GM21825 (cell line): Measurements from ENCODE around the gene KAZALD1.

Experiments
- ATAC-seq: cut with Tn5 transposase; IDR thresholded peaks from one replicate; pipeline ENCODE4 v1.9.1; 2021; ENCODE audit warnings: mild to moderate bottlenecking, moderate library complexity; ENCODE audit not compliant: unreplicated experiment

The KAZALD1 gene

GRCh38 chr10:101094121-101094879 lies 32.5 kb downstream of the KAZALD1 start:
- no peak for ATAC-seq

GRCh38 chr10:101095004-101095403 lies 33.2 kb downstream of the KAZALD1 start:
- no peak for ATAC-seq

- peak; percentile 82 for ATAC-seq
Measured at GRCh38 chr10:101095550-101096213, 33.9 kb downstream of the KAZALD1 start.

GRCh38 chr10:101096378-101096777 lies 34.6 kb downstream of the KAZALD1 start:
- no peak for ATAC-seq

GRCh38 chr10:101097881-101098280 lies 36.1 kb downstream of the KAZALD1 start:
- ATAC-seq, result no peak

GRCh38 chr10:101099901-101100300 lies 38.1 kb downstream of the KAZALD1 start:
- ATAC-seq, result no peak

GRCh38 chr10:101101372-101101881 lies 39.6 kb downstream of the KAZALD1 start:
- no peak for ATAC-seq

GRCh38 chr10:101103430-101103829 lies 41.6 kb downstream of the KAZALD1 start:
- no peak for ATAC-seq

GRCh38 chr10:101106351-101106750 lies 44.6 kb downstream of the KAZALD1 start:
- ATAC-seq, result no peak

- ATAC-seq, result no peak
Measured at GRCh38 chr10:101107771-101108170, 46.0 kb downstream of the KAZALD1 start.

- no peak for ATAC-seq
Measured at GRCh38 chr10:101110856-101111523, 49.2 kb downstream of the KAZALD1 start.

- no peak for ATAC-seq
Measured at GRCh38 chr10:101111547-101111946, 49.8 kb downstream of the KAZALD1 start.

- ATAC-seq, result no peak
Measured at GRCh38 chr10:101112799-101113594, 51.2 kb downstream of the KAZALD1 start.

GRCh38 chr10:101113890-101114403 lies 52.2 kb downstream of the KAZALD1 start:
- ATAC-seq, result no peak

GRCh38 chr10:101114646-101115045 lies 52.9 kb downstream of the KAZALD1 start:
- no peak for ATAC-seq
